C1 segment of cervical spinal cord (tissue), 14 donors: ENCODE results near the gene GAB3.
A peak's percentile ranks its signal among the peaks of the same experiment; 100 is the strongest.
"Not testable (repeated sequence)": the region's sequence is repeated elsewhere in the genome, so short reads cannot be mapped to it uniquely, and the experiment has no call there.

ENCODE experiments used
- DNase-seq, 14 donors: peaks; one replicate each; lab custom pipeline; 2025; lab: John Stamatoyannopoulos, UW

Gene GAB3

DNA sequence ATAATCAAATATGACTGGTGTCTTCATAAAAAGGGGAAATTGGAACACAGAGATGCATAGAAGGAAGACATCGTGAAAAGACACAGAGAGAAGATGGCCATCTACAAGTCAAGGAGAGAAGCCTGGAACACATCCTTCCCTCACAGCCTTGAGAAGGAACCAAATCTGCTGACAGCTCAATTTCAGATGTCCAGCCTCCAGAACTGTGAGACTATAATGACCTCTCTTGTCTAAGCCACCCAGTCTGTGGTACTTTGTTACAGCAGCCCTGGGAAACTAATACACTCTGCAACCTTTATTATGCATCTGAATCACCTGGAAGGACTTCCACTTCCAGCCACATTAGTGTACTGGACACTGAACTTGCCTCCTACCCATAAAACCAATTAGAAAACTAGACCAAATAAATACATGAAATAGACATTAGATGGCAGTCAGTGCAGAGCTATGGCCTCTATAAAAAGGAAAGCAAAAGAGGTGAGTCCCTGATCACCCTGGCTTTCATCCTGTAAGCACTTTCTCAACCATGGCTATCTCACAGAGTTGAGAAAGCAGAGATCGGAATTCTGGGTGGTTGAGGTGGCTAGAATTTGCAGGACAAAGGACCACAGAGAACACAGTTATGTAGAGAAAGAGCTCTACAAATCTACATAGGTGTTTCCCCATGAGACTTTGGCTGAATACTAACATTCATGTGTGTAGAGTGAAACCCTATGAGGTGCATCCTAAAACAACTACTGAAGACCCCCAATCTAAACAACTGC lies 25.7 kb downstream of the GAB3 start:
- no peak for DNase-seq

DNA sequence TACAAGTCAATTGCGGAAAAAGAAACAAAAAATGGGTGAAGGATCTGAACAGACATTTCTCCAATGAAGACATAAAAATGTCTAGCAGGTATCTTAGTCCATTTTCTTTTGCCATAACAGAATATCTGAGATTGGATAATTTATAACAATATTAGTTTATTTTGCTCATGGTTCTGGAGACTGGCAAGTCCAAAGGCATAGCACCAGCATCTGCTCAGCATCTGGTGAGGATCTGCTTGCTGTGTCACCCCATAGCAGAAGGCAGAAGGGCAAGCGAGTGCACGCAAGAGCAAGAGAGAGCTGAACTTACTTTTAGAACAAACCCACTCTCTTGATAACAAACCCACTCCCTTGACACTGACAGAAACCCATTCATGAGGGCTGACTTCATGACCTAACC lies 29.7 kb downstream of the GAB3 start:
- no peak for DNase-seq

DNA sequence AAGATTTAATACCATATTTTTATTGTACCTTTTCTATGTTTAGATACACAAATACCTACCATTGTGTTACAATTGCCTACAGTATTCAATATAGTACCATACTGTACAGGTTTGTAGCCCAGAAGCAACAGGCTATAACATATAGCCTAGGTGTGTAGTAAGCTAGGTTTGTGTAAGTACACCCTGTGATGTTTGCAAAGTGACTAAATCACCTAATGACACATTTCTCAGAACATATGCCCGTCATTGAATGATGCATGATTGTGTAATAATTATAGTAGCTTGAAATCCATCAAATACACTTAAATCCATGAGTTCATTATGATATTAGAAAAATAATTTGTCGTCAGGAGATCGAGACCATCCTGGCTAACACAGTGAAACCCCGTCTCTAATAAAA lies 30.8 kb downstream of the GAB3 start:
- DNase-seq: no peak

- peak in 1 of 14 donors; percentile 5 for DNase-seq
Measured at GRCh38 chrX:154719132-154719675, 31.7 kb downstream of the GAB3 start.

DNA sequence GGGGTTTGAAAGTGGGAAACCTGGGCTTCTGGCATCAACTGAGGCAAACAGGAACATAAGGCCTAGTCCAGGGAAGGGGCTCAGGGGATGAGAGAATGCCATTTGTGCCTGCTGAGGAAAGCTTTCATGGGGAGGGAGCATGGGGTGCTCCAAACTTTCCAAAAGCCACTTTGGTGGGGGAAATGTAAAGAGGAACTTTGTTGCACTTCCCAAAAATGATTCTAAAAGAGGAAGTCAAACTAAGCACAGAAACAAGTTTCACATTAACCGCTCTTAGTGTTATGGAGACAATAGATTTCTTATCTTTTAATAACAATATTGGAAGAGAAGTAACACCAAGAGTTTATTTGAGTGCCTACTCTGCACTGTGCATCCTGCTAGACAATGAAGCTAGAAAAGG lies 32.3 kb downstream of the GAB3 start:
- DNase-seq: no peak

DNA sequence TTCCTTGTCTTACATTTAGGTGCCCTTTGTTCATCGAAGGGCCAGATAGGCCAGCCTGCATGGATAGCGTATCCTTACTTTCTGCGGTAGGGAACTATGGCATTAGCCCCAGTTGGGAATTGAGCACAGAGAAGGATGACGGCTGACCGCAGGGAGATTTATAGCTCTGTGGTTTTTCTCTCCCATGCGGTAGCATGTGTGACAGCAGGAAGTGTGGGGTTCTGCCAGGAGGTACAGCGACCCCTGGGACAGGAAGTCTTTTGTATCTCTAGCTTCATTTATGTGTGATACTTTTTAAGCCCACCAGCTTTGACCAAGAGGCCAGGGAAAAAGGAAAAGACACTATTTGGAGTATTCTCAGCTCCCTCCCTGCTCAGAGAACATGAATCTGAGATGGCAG lies 33.1 kb downstream of the GAB3 start:
- DNase-seq: no peak

DNA sequence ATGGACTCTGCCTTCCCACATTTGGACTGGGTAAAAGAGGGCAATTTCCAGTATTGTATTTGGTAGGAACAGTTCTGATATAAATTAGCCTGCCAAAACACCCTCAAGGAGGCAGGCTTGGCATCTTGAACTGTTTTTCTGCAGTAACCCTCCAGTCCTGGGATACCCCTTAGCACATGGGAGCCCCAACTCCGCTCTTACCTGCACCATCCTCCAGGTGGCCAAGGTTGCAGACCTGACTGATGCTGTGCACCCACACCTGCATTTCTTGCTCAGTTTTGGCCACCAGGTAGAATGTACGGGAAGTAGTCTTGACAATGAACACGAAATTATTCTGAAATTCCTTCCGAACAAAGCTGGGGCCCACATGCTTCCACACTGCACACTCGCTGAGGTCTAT lies 35.1 kb downstream of the GAB3 start:
- DNase-seq: no peak

DNA sequence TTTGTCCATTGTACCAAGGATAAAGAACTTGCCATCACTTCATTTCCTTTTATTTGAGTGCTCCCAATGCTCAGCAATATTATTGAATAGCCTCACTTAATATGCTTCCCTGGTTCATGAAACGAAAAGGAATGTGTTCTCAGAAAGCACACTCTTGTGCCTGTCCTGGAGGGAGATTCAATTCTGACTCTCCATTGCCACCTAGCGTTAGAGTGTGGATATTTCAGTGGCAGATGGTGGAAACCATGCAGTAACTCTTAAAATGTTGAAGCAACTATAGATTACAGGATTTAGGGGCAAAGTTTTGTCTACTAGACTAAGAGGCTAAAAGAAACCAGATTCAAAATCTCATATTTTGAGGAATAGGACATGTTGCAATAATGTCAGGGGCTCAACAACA lies 36.0 kb downstream of the GAB3 start:
- DNase-seq: peak in 5 of 14 donors; percentile 2 to 14 (median 6)

DNA sequence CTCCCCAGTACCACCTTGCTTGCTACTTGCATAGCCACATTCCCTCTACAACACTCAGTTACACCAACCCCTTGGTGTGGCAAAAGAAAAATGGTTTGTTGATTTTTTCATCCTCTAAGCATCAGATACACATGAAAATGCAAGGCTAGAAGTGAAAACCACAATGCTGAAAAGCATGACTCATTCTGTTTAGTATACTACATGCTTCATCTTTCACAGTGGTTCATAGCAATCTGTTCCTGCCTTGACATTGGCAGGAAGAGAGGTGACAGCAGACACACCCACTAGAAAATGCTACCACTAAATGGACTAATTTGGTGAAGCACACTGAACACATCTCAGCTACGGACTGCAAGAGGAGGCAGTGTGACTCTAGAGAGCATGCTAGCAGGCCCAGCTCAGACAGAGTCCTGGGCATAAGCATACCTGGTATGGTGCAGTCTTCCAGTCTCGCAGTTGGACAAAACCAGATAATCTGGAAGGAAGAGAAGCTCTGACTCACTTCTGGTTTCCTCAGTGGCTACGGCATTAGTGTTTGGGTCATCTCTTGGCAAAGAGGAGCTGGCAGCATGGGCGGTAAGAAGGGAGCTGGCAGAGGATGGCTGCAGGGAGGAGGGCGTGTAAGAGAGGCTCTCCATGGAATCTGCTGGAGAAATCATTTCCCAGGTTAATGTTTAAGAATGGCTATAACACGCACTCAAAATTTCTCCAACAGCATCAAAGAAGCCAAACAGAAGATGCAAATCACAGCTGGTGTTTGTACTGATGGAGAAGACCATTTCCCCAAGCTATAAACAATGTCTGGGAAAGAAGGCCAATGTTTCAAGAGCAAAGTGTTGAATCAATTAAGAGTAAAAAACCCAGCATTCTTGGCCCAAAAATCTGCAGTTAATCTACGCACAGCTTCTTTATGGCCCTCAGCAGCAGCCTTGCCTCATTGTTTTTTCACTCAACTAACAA lies 37.8 kb downstream of the GAB3 start:
- peak in 2 of 14 donors; percentile 12 to 32 for DNase-seq

DNA sequence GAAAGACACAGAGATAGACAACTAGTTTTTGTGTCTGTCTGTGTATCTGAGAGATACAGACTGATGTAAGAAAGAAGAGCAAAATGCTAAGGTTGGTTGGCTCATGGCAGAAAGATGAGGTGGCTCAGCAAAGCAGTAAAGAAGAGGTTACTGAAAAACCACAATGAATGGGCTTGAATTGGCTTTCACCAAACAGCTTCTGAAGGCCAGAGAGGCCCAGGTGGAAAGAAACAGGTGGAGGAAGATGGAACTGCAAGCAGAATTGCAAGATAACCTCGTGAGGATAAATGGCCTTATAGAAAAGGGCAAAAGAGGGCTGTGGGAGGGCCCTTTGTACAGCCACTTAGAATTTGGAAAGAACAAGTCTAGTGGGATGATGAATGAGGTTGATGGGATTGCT lies 39.6 kb downstream of the GAB3 start:
- no peak for DNase-seq

GRCh38 chrX:154710309-154710708 lies 40.6 kb downstream of the GAB3 start:
- no peak for DNase-seq

- DNase-seq: no peak
Measured at GRCh38 chrX:154698630-154699248, 52.1 kb downstream of the GAB3 start.

DNA sequence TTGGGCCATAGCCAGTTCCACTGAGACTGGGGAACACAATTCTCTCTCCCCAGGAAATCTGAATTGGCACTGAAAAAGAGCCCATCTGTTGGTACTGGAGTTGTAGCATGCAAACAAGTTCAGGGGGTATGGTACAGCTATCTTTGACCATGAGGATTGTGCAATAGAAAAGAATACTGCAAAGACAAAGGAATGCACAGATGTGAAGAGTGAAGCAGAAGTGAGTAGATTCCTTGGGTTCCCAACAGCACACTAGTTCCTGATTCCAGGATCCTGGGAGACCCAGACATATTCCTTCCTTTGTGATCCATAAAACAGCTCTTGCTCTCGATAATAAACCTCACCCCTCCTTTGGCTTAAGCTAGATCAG lies 54.2 kb downstream of the GAB3 start:
- no peak for DNase-seq

DNA sequence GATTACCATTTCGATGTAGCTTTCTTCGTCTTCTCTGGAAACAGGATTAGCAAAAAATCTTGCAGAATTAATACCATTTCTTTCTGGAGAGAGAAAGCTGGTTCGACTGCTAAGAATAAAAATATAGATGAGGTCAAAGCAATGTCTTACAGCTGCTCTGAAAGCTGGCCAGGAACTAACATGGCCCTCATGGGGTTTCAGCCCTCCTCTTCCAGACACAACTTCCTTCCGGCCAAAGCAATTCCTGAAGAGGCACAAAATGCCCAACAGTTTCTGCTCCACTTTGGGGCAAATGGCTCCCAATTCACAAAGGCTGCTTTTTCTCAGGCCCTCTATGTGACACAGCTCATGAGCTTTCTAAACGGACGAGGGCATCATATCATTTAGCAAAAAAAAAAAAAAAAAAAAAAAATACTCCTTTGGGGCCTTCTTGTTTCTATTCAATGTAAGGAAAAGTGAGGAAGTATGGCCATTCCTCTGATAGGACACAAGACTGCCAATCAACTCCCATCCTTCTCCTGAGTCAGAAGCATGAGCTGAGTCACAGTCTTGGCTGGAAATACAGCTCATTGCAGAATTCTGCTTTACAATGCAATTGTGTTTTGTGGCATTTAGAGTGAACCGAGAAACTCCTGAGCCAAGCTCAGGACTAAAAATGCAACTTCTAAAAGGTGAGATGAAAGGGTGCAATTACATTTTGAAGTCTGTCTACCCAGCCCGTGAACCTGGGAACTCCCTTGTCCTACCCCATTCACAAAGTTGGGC lies 54.8 kb downstream of the GAB3 start:
- peak in 1 of 14 donors; percentile 4 for DNase-seq

GRCh38 chrX:154693394-154693793 lies 57.5 kb downstream of the GAB3 start:
- DNase-seq: no peak

GRCh38 chrX:154690438-154690837 lies 60.4 kb downstream of the GAB3 start:
- DNase-seq: not testable (repeated sequence)

GRCh38 chrX:154672084-154672483 lies 78.8 kb downstream of the GAB3 start:
- not testable (repeated sequence) for DNase-seq

- not testable (repeated sequence) for DNase-seq
Measured at GRCh38 chrX:154670848-154671247, 80.0 kb downstream of the GAB3 start.

DNA sequence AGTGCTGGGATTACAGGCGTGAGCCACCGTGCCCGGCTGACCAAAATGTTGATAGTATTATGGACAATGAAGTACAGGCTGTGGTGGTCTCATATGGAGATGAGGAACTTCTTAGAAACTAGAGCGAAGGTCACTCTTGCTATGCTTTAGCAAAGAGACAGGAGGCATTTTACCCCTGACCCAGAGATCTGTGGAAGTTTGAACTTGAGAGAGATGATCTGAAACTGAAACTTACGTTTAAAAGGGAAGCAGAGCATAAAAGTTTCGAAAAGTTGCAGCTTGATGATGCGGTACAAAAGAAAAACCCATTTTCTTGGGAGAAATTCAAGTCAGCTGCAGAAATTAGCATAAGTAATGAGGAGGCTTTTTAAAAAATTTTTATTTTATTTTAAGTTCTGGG lies 89.0 kb downstream of the GAB3 start:
- DNase-seq: no peak

DNA sequence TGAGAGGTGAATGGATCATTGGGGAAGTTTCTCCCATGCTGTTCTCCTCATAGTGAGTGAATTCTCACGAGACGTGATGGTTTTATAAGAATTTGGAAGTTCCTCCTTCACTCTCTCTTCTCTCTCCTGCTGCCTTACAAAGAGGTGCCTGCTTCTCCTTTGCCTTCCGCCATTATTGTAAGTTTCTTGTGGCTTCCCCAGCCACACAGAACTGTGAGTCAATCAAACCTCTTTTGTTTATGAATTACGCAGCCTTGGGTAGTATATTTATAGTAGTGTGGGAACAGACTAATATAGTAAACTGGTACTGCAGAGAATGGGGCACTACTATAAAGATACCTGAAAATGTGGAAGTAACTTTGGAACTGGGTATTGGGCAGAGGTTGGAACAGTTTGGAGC lies 89.7 kb downstream of the GAB3 start:
- no peak for DNase-seq

DNA sequence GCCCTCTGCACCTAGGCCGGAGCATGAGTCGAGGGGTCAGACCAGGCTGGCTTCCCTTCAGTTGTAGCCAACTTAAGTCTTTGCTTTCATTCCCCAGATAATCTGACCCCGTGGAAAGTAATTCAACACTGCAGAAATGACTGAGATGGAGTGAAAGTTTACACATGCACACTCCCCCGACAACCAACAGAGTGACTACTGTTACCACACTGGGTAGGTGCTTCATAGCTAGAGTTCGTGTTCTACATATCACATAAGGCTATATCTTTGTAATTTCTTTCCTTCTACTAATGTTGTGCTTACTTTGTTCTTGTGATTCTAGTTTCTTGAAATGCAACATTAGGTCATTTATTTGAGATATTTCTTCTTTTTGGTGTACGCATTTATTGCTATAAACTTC lies 90.3 kb downstream of the GAB3 start:
- DNase-seq: no peak
